ENCODE measurements around the gene USP21.

GRCh38 chr1:161159913-161160243, 578 bp downstream of the USP21 start:
- TF ChIP-seq, protein P1, sequence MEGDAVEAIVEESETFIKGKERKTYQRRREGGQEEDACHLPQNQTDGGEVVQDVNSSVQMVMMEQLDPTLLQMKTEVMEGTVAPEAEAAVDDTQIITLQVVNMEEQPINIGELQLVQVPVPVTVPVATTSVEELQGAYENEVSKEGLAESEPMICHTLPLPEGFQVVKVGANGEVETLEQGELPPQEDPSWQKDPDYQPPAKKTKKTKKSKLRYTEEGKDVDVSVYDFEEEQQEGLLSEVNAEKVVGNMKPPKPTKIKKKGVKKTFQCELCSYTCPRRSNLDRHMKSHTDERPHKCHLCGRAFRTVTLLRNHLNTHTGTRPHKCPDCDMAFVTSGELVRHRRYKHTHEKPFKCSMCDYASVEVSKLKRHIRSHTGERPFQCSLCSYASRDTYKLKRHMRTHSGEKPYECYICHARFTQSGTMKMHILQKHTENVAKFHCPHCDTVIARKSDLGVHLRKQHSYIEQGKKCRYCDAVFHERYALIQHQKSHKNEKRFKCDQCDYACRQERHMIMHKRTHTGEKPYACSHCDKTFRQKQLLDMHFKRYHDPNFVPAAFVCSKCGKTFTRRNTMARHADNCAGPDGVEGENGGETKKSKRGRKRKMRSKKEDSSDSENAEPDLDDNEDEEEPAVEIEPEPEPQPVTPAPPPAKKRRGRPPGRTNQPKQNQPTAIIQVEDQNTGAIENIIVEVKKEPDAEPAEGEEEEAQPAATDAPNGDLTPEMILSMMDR (conservative IDR thresholded peaks at IDR 0.05; ENCODE audit: low read depth, low read length), result no peak
- no peak for TF ChIP-seq POLR2A (IDR thresholded peaks at IDR 0.05; ENCODE audit: low read depth, low read length)
- TF ChIP-seq USF2 (IDR thresholded peaks at IDR 0.05; ENCODE audit: low read depth, low read length), result no peak

Measured in IMR-90 (cell line).